Thymus (tissue), 11 donors: Measurements from ENCODE around the gene TECPR1. TPM values are rescaled to one million over a fixed set of nuclear protein-coding genes. Genes with fewer than 3 reads are reported as not detected.
A peak's percentile ranks its signal among the peaks of the same experiment; 100 is the strongest.

ENCODE experiments used
- DNase-seq, 9 donors: peaks; one replicate each; pipeline ENCODE4 v3.0.0-alpha.2; 2013; ENCODE audit warnings: low spot score in 9 of 9, low read depth in 6 of 9, missing footprints in 1 of 9
- H3K27ac ChIP-seq, 2 donors: one replicate each; pipeline ENCODE4 v1.5.1; 2013; ENCODE audit warnings: control low read depth in 1 of 2, low read depth in 1 of 2, low read length in 1 of 2, mild to moderate bottlenecking in 1 of 2, moderate library complexity in 1 of 2
- H3K27me3 ChIP-seq, 2 donors: one replicate each; pipeline ENCODE4 v1.5.1; 2013; ENCODE audit warnings: low read length in 1 of 2; ENCODE audit not compliant: control insufficient read depth in 2 of 2, insufficient read depth in 1 of 2
- H3K36me3 ChIP-seq, 2 donors: one replicate each; pipeline ENCODE4 v1.5.1; 2013; ENCODE audit warnings: low read length in 1 of 2, mild to moderate bottlenecking in 1 of 2, moderate library complexity in 1 of 2; ENCODE audit not compliant: control insufficient read depth in 2 of 2, insufficient read depth in 2 of 2
- H3K4me1 ChIP-seq, 2 donors: one replicate each; pipeline ENCODE4 v1.5.1; 2013; ENCODE audit warnings: low read length in 2 of 2; ENCODE audit not compliant: control insufficient read depth in 2 of 2, insufficient read depth in 2 of 2
- H3K4me3 ChIP-seq, 2 donors: one replicate each; pipeline ENCODE4 v1.5.1; 2013; ENCODE audit warnings: low read length in 2 of 2, control low read depth in 1 of 2, mild to moderate bottlenecking in 1 of 2
- H3K9me3 ChIP-seq, 2 donors: one replicate each; pipeline ENCODE4 v1.5.1; 2013; ENCODE audit warnings: low read length in 1 of 2, mild to moderate bottlenecking in 1 of 2; ENCODE audit not compliant: control insufficient read depth in 2 of 2, insufficient read depth in 1 of 2
- WGBS: extraction: QIAGEN DNeasy Blood & Tissue Kit; methylation state at CpG from one replicate; pipeline ENCODE4 v1.1.7; 2013; 5-methylcytosine and 5-hydroxymethylcytosine counted together
- polyA plus RNA-seq: library from polyadenylated mRNA; stranded (reverse); fragments of 200-250 nt; gene quantifications from one replicate; pipeline ENCODE4 v1.2.3, GENCODE V29; 2013
- total RNA-seq: library from RNA; stranded (reverse); fragments of 120-200 nt; gene quantifications from one replicate; pipeline ENCODE4 v1.2.4, GENCODE V29; 2013
- donor health status: healthy.

TECPR1 gene
- total and polyA plus RNA-seq, 2 donors, result 12.7 to 30.0 TPM

DNA sequence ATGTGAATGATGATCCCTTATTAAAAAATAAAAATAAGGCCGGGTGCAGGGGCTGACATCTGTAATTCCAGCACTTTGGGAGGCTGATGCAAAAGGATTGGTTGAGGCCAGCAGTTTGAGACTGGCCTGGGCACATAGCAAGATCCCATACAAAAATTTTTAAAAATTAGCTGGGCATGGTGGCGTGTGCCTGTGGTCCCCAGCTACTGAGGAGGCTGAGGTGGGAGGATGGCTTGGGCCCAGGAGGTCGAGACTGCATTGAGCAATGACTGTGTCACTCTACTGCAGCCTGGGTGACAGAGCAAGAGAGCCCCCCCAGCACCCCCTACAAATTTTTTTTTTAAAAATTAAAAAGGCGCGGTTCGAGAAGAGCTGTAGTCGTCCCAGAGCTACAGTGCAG is 28.3 kb upstream of the TECPR1 start:
- WGBS, result 61% methylated on average over 7 of the region's 7 CpGs
- Histone ChIP-seq H3K27ac (no peak overlapping the region), H3K4me1 (peaks cover 3 to 27% of the 10 kb centered on the region in 2 donors), H3K9me3 (no peaks in the 10 kb centered on the region), H3K4me3 (peak overlapping the region; percentile 66 to 90), H3K27me3 (peaks cover 0 to 10% of the 10 kb centered on the region in 2 donors), H3K36me3 (peaks cover 2 to 3% of the 10 kb centered on the region in 2 donors)
- no peak for DNase-seq

DNA sequence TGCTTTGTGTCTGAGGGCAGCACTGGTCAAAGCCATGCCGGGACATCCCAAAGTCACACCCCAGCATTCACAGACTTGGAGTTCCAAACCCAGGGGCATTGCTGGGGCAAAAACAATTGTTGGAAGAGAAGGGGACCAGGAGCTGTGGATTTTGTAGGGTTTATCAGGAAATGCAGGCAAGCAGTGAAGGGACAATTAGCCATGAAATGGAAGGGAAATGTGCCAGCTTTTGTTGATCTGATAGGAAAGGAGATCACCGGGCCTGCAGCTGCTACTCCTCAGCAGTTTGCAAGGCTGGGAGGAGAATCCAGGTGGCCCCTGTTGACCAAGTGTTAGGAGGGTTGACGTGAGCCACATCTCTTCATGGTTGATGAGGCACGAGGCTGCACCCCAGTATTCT is 26.9 kb upstream of the TECPR1 start:
- WGBS, result 94% methylated on average over 4 of the region's 4 CpGs
- H3K36me3 ChIP-seq, result peaks cover 0 to 3% of the 10 kb centered on the region in 2 donors
- peaks cover 3 to 21% of the 10 kb centered on the region in 2 donors for H3K4me1 ChIP-seq
- no peaks in the 10 kb centered on the region for H3K9me3 ChIP-seq
- no peak overlapping the region for H3K4me3 ChIP-seq
- H3K27ac ChIP-seq, result no peak overlapping the region
- no peak for DNase-seq
- H3K27me3 ChIP-seq, result peaks cover 0 to 10% of the 10 kb centered on the region in 2 donors

DNA sequence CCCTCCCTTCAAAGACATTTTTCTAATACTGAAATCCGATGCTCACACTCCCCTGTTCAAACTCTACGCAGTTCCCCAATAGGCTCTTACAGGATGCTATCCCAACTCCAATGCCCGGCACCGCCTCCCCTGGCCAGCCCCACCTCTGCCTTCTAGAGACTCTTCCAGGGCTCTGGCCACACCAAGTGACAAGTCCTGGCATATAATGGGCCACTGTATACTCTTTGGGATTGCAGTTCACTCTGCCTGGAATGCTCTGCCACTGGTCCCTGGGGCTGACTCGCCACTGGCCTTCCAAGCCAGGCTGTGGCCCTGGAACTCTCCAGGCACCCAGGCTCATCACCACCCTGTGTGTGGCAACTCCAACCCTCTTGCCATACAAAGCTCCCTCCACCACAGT is 26.4 kb upstream of the TECPR1 start:
- WGBS, result 97% methylated on average over 5 of the region's 5 CpGs
- no peak for DNase-seq
- H3K27ac ChIP-seq, result no peak overlapping the region
- H3K27me3 ChIP-seq, result peaks cover 0 to 10% of the 10 kb centered on the region in 2 donors
- peaks cover 3 to 21% of the 10 kb centered on the region in 2 donors for H3K4me1 ChIP-seq
- H3K4me3 ChIP-seq, result no peak overlapping the region
- no peaks in the 10 kb centered on the region for H3K36me3 ChIP-seq
- no peaks in the 10 kb centered on the region for H3K9me3 ChIP-seq

DNA sequence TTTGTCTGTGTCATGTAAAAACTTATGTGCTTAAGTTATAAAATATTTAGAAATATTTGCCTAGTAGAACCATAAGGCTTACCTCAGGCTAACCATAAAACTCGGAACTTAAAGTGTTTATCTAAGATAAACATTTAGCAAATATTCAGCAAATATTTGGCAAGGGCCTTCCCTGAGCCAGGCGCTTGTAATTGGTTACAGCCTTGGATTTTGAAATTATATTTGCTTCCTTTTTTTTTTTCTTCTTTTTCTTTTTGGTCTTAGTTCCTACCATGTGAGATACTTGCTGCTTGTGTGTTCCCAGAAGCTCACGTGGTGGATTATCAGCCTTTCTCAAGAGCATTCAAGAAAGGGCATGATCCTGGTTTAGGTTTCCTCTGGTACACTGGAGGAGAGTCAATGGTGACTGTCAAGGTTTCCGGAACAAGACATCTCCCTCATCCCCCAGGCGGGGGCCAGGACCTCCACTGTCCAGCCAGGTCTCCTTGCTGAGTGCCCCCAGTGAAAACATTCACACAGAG is 24.3 kb upstream of the TECPR1 start:
- peaks cover 0 to 6% of the 10 kb centered on the region in 2 donors for H3K4me1 ChIP-seq
- DNase-seq, result no peak
- no peaks in the 10 kb centered on the region for H3K9me3 ChIP-seq
- peaks cover 0 to 4% of the 10 kb centered on the region in 2 donors for H3K27me3 ChIP-seq
- H3K27ac ChIP-seq, result no peak overlapping the region
- no peaks in the 10 kb centered on the region for H3K36me3 ChIP-seq
- no peak overlapping the region for H3K4me3 ChIP-seq
- WGBS, result 91% methylated on average over 5 of the region's 5 CpGs

DNA sequence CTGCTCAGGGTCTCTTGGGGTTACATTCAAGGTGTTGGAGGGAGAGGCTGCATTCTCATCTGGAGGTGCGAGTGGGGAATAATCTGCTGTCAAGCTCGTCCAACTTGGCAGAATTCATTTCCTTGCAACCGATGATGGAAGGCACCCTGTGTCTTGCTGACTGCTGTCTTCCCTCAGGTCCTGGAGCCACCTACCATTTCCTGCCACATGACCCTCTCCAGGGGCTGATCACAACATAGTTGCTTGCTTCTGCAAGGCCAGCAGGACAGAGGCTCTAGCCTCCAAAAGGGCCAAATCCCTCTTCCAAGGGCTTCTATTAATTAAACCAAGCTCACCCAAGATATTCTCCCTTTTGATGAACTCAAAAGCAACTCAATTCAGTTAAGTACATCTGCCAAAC is 15.3 kb upstream of the TECPR1 start:
- Histone ChIP-seq H3K9me3 (no peaks in the 10 kb centered on the region), H3K27me3 (no peaks in the 10 kb centered on the region), H3K4me3 (no peak overlapping the region), H3K4me1 (no peaks in the 10 kb centered on the region), H3K36me3 (peaks cover 0 to 8% of the 10 kb centered on the region in 2 donors), H3K27ac (no peak overlapping the region)
- WGBS, result 96% methylated on average over 3 of the region's 3 CpGs
- no peak for DNase-seq

DNA sequence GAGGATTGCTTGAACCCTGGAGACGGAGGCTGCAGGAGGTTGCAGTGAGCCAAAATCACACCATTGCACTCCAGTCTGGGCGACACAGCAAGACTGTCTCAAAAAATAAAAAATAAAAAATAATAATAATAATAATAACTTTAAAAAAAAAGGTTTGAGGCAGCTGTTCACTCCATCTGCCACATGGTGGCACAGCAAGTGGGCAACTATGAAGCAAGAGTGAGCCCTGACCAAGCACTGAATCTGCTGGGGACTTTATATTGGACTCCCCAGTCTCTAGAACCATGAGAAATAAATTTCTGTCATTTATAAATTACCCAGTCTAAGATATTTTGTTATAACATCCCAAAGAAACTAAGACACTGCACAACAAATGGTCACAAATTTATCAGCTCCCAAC is 14.8 kb upstream of the TECPR1 start:
- Histone ChIP-seq H3K4me1 (no peaks in the 10 kb centered on the region), H3K36me3 (peaks cover 0 to 10% of the 10 kb centered on the region in 2 donors), H3K27me3 (no peaks in the 10 kb centered on the region), H3K27ac (no peak overlapping the region), H3K4me3 (no peak overlapping the region), H3K9me3 (peaks cover 0 to 1% of the 10 kb centered on the region in 2 donors)
- DNase-seq, result no peak
- 98% methylated on average over 2 of the region's 2 CpGs for WGBS

DNA sequence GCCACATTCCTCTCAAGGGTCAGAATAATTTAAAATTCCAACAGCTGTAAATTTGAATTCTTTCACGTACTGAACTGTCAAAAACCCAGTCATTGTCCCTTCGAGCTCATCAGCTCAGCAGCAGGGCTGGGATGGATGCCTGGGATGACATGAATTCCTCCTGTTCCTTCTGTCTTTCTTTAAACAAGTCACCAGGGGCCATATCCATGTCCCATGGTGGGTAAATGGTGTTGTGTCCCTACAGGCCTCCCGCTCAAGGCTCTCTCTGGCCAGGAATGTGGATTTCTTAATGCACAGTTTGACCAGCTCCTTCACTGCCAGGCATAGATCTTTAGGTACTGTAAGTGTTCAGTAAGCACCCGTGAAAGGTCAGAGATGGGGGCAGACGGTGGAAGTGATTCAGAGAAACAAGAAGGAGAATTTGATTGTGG is 13.8 kb upstream of the TECPR1 start:
- Histone ChIP-seq H3K4me1 (no peaks in the 10 kb centered on the region), H3K27me3 (no peaks in the 10 kb centered on the region), H3K9me3 (peaks cover 2 to 8% of the 10 kb centered on the region in 2 donors), H3K36me3 (peaks cover 2 to 18% of the 10 kb centered on the region in 2 donors), H3K4me3 (no peak overlapping the region), H3K27ac (no peak overlapping the region)
- DNase-seq, result no peak
- WGBS, result 98% methylated on average over 5 of the region's 5 CpGs

DNA sequence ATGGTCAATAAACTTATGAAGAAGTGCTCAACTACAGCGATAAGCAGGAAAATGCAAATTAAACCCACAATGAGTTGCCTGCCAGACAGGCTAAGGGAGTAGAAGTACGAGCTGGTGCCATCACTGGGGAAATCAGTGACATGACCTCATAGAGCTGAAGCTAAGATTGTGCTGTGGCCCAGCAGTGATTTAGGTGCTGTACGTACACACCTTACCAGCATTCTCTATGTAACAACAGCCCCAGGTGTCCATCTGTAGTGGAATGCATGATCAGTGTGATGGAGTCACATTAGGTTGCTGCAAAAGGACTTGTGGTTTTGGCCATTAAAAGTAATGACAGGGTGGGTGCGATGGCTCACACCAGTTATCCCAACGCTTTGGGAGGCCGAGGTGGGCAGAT is 5.7 kb upstream of the TECPR1 start:
- peaks cover 10 to 24% of the 10 kb centered on the region in 2 donors for H3K36me3 ChIP-seq

DNA sequence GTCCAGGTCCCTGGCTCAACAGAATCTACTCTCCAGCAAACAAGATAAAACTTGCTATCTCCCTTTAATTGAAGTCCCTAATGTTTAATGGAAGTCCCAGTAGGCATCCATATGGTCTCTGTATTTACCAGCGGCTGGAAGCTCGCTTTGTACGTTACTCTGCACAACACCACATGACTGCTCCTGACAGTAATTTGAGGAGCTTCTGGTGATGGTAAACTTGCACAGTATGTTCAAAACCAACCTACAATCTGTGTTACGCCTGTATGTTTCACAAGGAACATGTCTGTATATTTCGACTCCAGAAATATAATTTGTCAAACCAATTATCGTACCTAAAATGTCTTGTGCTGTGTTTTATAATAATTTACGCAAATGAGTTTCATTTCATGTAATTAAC is 4.4 kb upstream of the TECPR1 start:
- H3K4me3 ChIP-seq, result no peak overlapping the region
- H3K27me3 ChIP-seq, result no peaks in the 10 kb centered on the region
- DNase-seq, result no peak
- peaks cover 8 to 17% of the 10 kb centered on the region in 2 donors for H3K36me3 ChIP-seq
- peaks cover 9% of the 10 kb centered on the region in 2 donors for H3K4me1 ChIP-seq
- no peak overlapping the region for H3K27ac ChIP-seq
- WGBS, result 97% methylated on average over 7 of the region's 7 CpGs
- H3K9me3 ChIP-seq, result peaks cover 2% of the 10 kb centered on the region in 2 donors

More for the DNA sequence above, 5.7 kb upstream of the TECPR1 start:
- no peak overlapping the region for H3K4me3 ChIP-seq
- no peaks in the 10 kb centered on the region for H3K27me3 ChIP-seq
- WGBS, result 98% methylated on average over 6 of the region's 6 CpGs
- no peak overlapping the region for H3K27ac ChIP-seq
- no peak for DNase-seq
- H3K9me3 ChIP-seq, result peaks cover 2 to 8% of the 10 kb centered on the region in 2 donors
- H3K4me1 ChIP-seq, result peaks cover 2 to 7% of the 10 kb centered on the region in 2 donors
